GM23338 (cell line): ENCODE measurements around the gene SESN1. TPM values are rescaled to one million over a fixed set of nuclear protein-coding genes. Genes with fewer than 3 reads are reported as not detected.

Experiments used
- ATAC-seq: fragments of 200-7000 bp; cut with Tn5 transposase; 3 replicates; pipeline ENCODE4 v1.9.1; 2020
- DNase-seq: peaks from one replicate; pipeline ENCODE4 v3.0.0-alpha.2; 2015; ENCODE audit warnings: low spot score
- H2AFZ ChIP-seq: fragments of 200-600 bp; sonication (generic); 2 replicates; pipeline ENCODE4 v1.8.0; 2016; ENCODE audit warnings: antibody characterized with exemption, mild to moderate bottlenecking, moderate library complexity
- H3F3A ChIP-seq: fragments of 200-600 bp; sonication (generic); replicated peaks from 2 replicates; pipeline ENCODE4 v1.8.0; 2017; ENCODE audit warnings: antibody characterized with exemption, mixed run types, low read depth
- H3K27ac ChIP-seq: fragments of 200-600 bp; sonication (generic); 2 replicates; pipeline ENCODE4 v1.6.1; 2016; ENCODE audit warnings: low read depth
- H3K27me3 ChIP-seq: fragments of 200-600 bp; sonication (generic); 2 replicates; pipeline ENCODE4 v1.8.0; 2016; ENCODE audit warnings: mild to moderate bottlenecking, mixed run types, moderate library complexity; ENCODE audit not compliant: insufficient read depth
- H3K36me3 ChIP-seq: fragments of 200-600 bp; sonication (generic); 2 replicates; pipeline ENCODE4 v1.8.0; 2016; ENCODE audit warnings: mild to moderate bottlenecking; ENCODE audit not compliant: insufficient read depth
- H3K4me1 ChIP-seq: fragments of 200-600 bp; sonication (generic); 2 replicates; pipeline ENCODE4 v1.8.0; 2016; ENCODE audit warnings: mild to moderate bottlenecking, moderate library complexity; ENCODE audit not compliant: insufficient read depth
- H3K4me2 ChIP-seq: fragments of 200-600 bp; sonication (generic); 2 replicates; pipeline ENCODE4 v1.7.1; 2017; ENCODE audit warnings: mixed run types
- H3K4me3 ChIP-seq: fragments of 200-600 bp; sonication (generic); 2 replicates; pipeline ENCODE4 v1.6.1; 2016; ENCODE audit warnings: mixed run types
- H3K79me2 ChIP-seq: fragments of 200-600 bp; sonication (generic); replicated peaks from 2 replicates; pipeline ENCODE4 v1.8.0; 2017; ENCODE audit warnings: mild to moderate bottlenecking; ENCODE audit not compliant: insufficient read depth
- H3K9me2 ChIP-seq: fragments of 200-600 bp; sonication (generic); 2 replicates; pipeline ENCODE4 v1.8.0; 2017; ENCODE audit not compliant: insufficient read depth
- H4K20me1 ChIP-seq: fragments of 200-600 bp; sonication (generic); replicated peaks from 2 replicates; pipeline ENCODE4 v1.8.0; 2017; ENCODE audit warnings: mild to moderate bottlenecking; ENCODE audit not compliant: insufficient read depth
- H3K27ac Mint-ChIP-seq: 2 replicates; pipeline ENCODE4 v1.8.0; 2020; ENCODE audit warnings: inconsistent platforms, mild to moderate bottlenecking, moderate library complexity, mixed read lengths
- H3K27me3 Mint-ChIP-seq: 3 replicates; pipeline ENCODE4 v1.8.0; 2022; ENCODE audit warnings: low read depth, mild to moderate bottlenecking, moderate library complexity, mixed read lengths, inconsistent platforms; ENCODE audit not compliant: insufficient read depth, poor library complexity
- H3K36me3 Mint-ChIP-seq: 3 replicates; pipeline ENCODE4 v1.8.0; 2021; ENCODE audit warnings: low read depth, mild to moderate bottlenecking, inconsistent platforms, moderate library complexity, mixed read lengths
- H3K4me1 Mint-ChIP-seq: 3 replicates; pipeline ENCODE4 v1.8.0; 2020; ENCODE audit warnings: mild to moderate bottlenecking, inconsistent platforms, mixed read lengths
- H3K4me3 Mint-ChIP-seq: 3 replicates; pipeline ENCODE4 v1.8.0; 2021; ENCODE audit warnings: moderate library complexity, mild to moderate bottlenecking, inconsistent platforms, mixed read lengths
- H3K9me3 Mint-ChIP-seq: 3 replicates; pipeline ENCODE4 v1.8.0; 2020; ENCODE audit warnings: moderate library complexity, mild to moderate bottlenecking, inconsistent platforms, mixed read lengths
- CTCF ChIP-seq, 2 experiments: fragments of 200-600 bp in 1 of 2; sonication (generic) in 1 of 2; conservative IDR thresholded peaks; 2 replicates each; pipeline versions ENCODE4 v1.5.1 to v1.6.1; 2016 to 2017; ENCODE audit warnings: antibody characterized with exemption in 2 of 2, low read depth in 2 of 2, mild to moderate bottlenecking in 2 of 2, moderate library complexity in 1 of 2
- JUNB ChIP-seq: IDR thresholded peaks from one replicate; pipeline ENCODE4 v1.6.1; 2016; ENCODE audit warnings: antibody characterized with exemption; ENCODE audit not compliant: unreplicated experiment
- REST ChIP-seq: IDR thresholded peaks from one replicate; pipeline ENCODE4 v1.6.1; 2018; ENCODE audit warnings: antibody characterized with exemption; ENCODE audit not compliant: unreplicated experiment
- STAT1 ChIP-seq: IDR thresholded peaks from one replicate; pipeline ENCODE4 v1.6.1; 2016; ENCODE audit warnings: antibody characterized with exemption; ENCODE audit not compliant: unreplicated experiment
- polyA plus RNA-seq: library from polyadenylated mRNA; unstranded; fragments of >200 nt; fragmentation: Nextera tagmentation; extraction: Ambion mirVana; gene quantifications from 2 replicates; pipeline ENCODE4 v1.2.1, GENCODE V29; 2016
- total RNA-seq: library from RNA; depleted of rRNA; stranded (reverse); fragments of >200 nt; shearing (Covaris generic); gene quantifications from 2 replicates; pipeline ENCODE4 v1.2.3, GENCODE V29; 2014
- TF ChIP-seq, protein P1 (sequence below): fragments of 250-450 bp; sonication (Bioruptor Pico); IDR thresholded peaks from 2 replicates; pipeline ENCODE4 v1.5.0; 2020; ENCODE audit warnings: mild to moderate bottlenecking, moderate library complexity

The SESN1 gene
- total and polyA plus RNA-seq, 2 experiments from 2014 or later = 26.2 to 36.4 TPM

DNA sequence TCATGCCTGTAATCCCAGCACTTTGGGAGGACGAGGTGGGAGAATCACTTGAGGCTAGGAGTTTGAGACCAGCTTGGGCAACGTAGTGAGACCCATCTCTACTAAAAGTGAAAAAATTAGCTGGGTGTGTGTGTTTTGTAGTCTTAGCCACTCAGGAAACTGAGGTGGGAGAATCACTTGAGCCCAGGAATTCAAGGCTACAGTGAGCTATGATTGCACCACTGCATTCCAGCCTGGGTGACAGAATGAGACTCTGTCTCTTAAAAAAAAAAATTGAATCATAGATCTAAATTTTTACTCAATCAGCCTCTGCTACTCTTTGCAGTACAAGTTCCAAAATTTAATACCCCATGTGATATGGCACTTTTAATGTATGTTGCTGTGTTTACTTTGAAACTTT is 124.9 kb downstream of the SESN1 start:
- H3K9me3 Mint-ChIP-seq = no peaks in the 10 kb centered on the region
- peaks cover 31% of the 10 kb centered on the region for H3K4me1 Mint-ChIP-seq
- H3K4me2 ChIP-seq = no peak overlapping the region
- H3K4me3 Mint-ChIP-seq = no peak overlapping the region
- no peak for TF ChIP-seq STAT1
- TF ChIP-seq CTCF (conservative IDR thresholded peaks at IDR 0.05; ENCODE audit: low read depth in 2 of 2) = no peak
- no peak for TF ChIP-seq REST
- TF ChIP-seq JUNB = no peak
- TF ChIP-seq, protein P1, sequence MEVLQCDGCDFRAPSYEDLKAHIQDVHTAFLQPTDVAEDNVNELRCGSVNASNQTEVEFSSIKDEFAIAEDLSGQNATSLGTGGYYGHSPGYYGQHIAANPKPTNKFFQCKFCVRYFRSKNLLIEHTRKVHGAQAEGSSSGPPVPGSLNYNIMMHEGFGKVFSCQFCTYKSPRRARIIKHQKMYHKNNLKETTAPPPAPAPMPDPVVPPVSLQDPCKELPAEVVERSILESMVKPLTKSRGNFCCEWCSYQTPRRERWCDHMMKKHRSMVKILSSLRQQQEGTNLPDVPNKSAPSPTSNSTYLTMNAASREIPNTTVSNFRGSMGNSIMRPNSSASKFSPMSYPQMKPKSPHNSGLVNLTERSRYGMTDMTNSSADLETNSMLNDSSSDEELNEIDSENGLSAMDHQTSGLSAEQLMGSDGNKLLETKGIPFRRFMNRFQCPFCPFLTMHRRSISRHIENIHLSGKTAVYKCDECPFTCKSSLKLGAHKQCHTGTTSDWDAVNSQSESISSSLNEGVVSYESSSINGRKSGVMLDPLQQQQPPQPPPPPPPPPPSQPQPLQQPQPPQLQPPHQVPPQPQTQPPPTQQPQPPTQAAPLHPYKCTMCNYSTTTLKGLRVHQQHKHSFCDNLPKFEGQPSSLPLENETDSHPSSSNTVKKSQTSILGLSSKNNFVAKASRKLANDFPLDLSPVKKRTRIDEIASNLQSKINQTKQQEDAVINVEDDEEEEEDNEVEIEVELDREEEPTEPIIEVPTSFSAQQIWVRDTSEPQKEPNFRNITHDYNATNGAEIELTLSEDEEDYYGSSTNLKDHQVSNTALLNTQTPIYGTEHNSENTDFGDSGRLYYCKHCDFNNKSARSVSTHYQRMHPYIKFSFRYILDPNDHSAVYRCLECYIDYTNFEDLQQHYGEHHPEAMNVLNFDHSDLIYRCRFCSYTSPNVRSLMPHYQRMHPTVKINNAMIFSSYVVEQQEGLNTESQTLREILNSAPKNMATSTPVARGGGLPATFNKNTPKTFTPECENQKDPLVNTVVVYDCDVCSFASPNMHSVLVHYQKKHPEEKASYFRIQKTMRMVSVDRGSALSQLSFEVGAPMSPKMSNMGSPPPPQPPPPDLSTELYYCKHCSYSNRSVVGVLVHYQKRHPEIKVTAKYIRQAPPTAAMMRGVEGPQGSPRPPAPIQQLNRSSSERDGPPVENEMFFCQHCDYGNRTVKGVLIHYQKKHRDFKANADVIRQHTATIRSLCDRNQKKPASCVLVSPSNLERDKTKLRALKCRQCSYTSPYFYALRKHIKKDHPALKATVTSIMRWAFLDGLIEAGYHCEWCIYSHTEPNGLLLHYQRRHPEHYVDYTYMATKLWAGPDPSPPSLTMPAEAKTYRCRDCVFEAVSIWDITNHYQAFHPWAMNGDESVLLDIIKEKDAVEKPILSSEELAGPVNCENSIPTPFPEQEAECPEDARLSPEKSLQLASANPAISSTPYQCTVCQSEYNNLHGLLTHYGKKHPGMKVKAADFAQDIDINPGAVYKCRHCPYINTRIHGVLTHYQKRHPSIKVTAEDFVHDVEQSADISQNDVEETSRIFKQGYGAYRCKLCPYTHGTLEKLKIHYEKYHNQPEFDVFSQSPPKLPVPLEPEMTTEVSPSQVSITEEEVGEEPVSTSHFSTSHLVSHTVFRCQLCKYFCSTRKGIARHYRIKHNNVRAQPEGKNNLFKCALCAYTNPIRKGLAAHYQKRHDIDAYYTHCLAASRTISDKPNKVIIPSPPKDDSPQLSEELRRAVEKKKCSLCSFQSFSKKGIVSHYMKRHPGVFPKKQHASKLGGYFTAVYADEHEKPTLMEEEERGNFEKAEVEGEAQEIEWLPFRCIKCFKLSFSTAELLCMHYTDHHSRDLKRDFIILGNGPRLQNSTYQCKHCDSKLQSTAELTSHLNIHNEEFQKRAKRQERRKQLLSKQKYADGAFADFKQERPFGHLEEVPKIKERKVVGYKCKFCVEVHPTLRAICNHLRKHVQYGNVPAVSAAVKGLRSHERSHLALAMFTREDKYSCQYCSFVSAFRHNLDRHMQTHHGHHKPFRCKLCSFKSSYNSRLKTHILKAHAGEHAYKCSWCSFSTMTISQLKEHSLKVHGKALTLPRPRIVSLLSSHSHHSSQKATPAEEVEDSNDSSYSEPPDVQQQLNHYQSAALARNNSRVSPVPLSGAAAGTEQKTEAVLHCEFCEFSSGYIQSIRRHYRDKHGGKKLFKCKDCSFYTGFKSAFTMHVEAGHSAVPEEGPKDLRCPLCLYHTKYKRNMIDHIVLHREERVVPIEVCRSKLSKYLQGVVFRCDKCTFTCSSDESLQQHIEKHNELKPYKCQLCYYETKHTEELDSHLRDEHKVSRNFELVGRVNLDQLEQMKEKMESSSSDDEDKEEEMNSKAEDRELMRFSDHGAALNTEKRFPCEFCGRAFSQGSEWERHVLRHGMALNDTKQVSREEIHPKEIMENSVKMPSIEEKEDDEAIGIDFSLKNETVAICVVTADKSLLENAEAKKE (CRISPR knock-in tag) = no peak
- no peaks in the 10 kb centered on the region for H3K9me2 ChIP-seq
- no peaks in the 10 kb centered on the region for H3K79me2 ChIP-seq
- no peak overlapping the region for H2AFZ ChIP-seq
- peaks cover 17% of the 10 kb centered on the region for H3K4me1 ChIP-seq
- H3K27me3 Mint-ChIP-seq = no peaks in the 10 kb centered on the region
- H3F3A ChIP-seq = peaks cover 6% of the 10 kb centered on the region
- H3K36me3 Mint-ChIP-seq = no peaks in the 10 kb centered on the region
- H4K20me1 ChIP-seq = no peaks in the 10 kb centered on the region
- DNase-seq = no peak
- no peak overlapping the region for H3K27ac Mint-ChIP-seq
- no peaks in the 10 kb centered on the region for H3K27me3 ChIP-seq
- no peak overlapping the region for H3K4me3 ChIP-seq
- no peak overlapping the region for H3K27ac ChIP-seq
- H3K36me3 ChIP-seq = no peaks in the 10 kb centered on the region
- ATAC-seq = no peak
